Fibroblast of lung (primary cell): Measurements from ENCODE around the gene OVCH1. TPM values are rescaled to one million over a fixed set of nuclear protein-coding genes. Genes with fewer than 3 reads are reported as not detected.

ENCODE experiments used
- DNase-seq, 2 donors: peaks; one replicate each; pipeline versions ENCODE4 v3.0.0 to v3.0.0-alpha.2; 2010; ENCODE audit warnings: low read depth in 2 of 2
- H2AFZ ChIP-seq: 2 replicates; pipeline ENCODE4 v1.5.1; 2012; ENCODE audit warnings: low read length, control low read depth, inconsistent platforms
- H3K27ac ChIP-seq: 2 replicates; pipeline ENCODE4 v1.5.1; 2011; ENCODE audit warnings: low read length, control low read depth; ENCODE audit not compliant: insufficient read depth
- H3K27me3 ChIP-seq: 2 replicates; pipeline ENCODE4 v1.5.1; 2011; ENCODE audit warnings: mild to moderate bottlenecking, low read length; ENCODE audit not compliant: control insufficient read depth, insufficient read depth
- H3K36me3 ChIP-seq: 2 replicates; pipeline ENCODE4 v1.5.1; 2011; ENCODE audit warnings: low read length; ENCODE audit not compliant: control insufficient read depth, insufficient read depth
- H3K4me1 ChIP-seq: 2 replicates; pipeline ENCODE4 v1.5.1; 2011; ENCODE audit warnings: low read length; ENCODE audit not compliant: control insufficient read depth, insufficient read depth; ENCODE audit errors: extremely low read depth
- H3K4me2 ChIP-seq: 2 replicates; pipeline ENCODE4 v1.5.1; 2011; ENCODE audit warnings: low read length, control low read depth; ENCODE audit not compliant: insufficient read depth; ENCODE audit errors: extremely low read depth
- H3K4me3 ChIP-seq, 4 experiments: fragments of 200-600 bp in 1 of 4; sonication (generic) in 1 of 4; replicated peaks in 1 of 4; 2 replicates each; pipeline ENCODE4 v1.5.1; 2011 to 2016; ENCODE audit warnings: low read length in 4 of 4, low read depth in 3 of 4, mild to moderate bottlenecking in 3 of 4, control low read depth in 2 of 4, inconsistent platforms in 1 of 4, mixed read lengths in 1 of 4; ENCODE audit not compliant: insufficient read depth in 1 of 4; ENCODE audit errors: control extremely low read depth in 1 of 4
- H3K79me2 ChIP-seq: 2 replicates; pipeline ENCODE4 v1.5.1; 2012; ENCODE audit warnings: mild to moderate bottlenecking, low read length, inconsistent platforms; ENCODE audit not compliant: control insufficient read depth, insufficient read depth
- H3K9ac ChIP-seq: 2 replicates; pipeline ENCODE4 v1.5.1; 2011; ENCODE audit warnings: mild to moderate bottlenecking, low read length, control low read depth; ENCODE audit not compliant: insufficient read depth
- H3K9me3 ChIP-seq: 2 replicates; pipeline ENCODE4 v1.5.1; 2012; ENCODE audit warnings: low read depth, low read length; ENCODE audit not compliant: control insufficient read depth, insufficient read depth
- H4K20me1 ChIP-seq: 2 replicates; pipeline ENCODE4 v1.5.1; 2011; ENCODE audit warnings: low read length; ENCODE audit not compliant: control insufficient read depth, insufficient read depth; ENCODE audit errors: extremely low read depth
- EZH2 ChIP-seq: IDR thresholded peaks from 2 replicates; pipeline ENCODE4 v1.5.1; 2012; ENCODE audit warnings: low read length, control low read depth, mild to moderate bottlenecking; ENCODE audit errors: missing control alignments
- polyA plus RNA-seq, 2 donors: library from polyadenylated mRNA; depleted of rRNA in 1 of 2; stranded (reverse) in 1 of 2; unstranded in 1 of 2; fragments of >200 nt; gene quantifications; 2 replicates each; pipeline ENCODE4 v1.2.1, GENCODE V29; 2011 to 2012; ENCODE audit warnings: missing spikeins in 1 of 2
- total RNA-seq: library from RNA; depleted of rRNA; stranded (reverse); fragments of >200 nt; gene quantifications from 2 replicates; pipeline ENCODE4 v1.2.1, GENCODE V29; 2014
- TF ChIP-seq, protein P1 (sequence below), 2 donors: IDR thresholded peaks in 1 of 2; conservative IDR thresholded peaks in 1 of 2; 1 replicate in 1 of 2; 2 replicates in 1 of 2; pipeline ENCODE4 v1.5.1; 2011 to 2012; ENCODE audit warnings: low read length in 2 of 2, control low read depth in 1 of 2, inconsistent platforms in 1 of 2, low read depth in 1 of 2, mild to moderate bottlenecking in 1 of 2

Gene OVCH1
- total and polyA plus RNA-seq, 2 donors (not counting 1 experiment from before 2014, with no cell fraction given) = 0.06 to 1.2 TPM

DNA sequence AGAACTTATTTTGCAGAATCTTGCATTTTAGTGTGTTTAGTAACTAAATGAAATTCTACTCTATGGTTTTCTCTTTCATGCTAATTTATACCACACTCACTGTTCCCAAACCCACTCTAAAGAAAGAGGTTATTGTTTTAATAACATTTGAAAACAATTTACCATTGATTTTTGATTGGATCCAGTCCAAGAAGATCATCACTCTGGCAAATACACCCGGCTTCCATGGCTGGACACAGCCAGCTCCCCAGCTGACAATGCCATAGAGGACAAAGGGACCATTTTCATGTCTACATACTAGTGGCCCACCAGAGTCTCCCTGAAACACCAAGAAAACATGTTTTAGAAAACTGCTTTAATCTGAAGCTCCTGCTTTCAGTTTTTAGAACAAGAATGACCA lies 42.4 kb downstream of the OVCH1 start:
- Histone ChIP-seq H4K20me1 (no peaks in the 10 kb centered on the region), H3K9me3 (no peaks in the 10 kb centered on the region), H3K4me2 (no peak overlapping the region), H3K9ac (no peak overlapping the region), H3K4me1 (no peaks in the 10 kb centered on the region), H3K36me3 (no peaks in the 10 kb centered on the region), H2AFZ (no peak overlapping the region), H3K27ac (no peak overlapping the region), H3K4me3 (no peak overlapping the region), H3K79me2 (no peaks in the 10 kb centered on the region), H3K27me3 (no peaks in the 10 kb centered on the region)
- no peak for DNase-seq
- TF ChIP-seq EZH2 = no peak
- TF ChIP-seq, protein P1, sequence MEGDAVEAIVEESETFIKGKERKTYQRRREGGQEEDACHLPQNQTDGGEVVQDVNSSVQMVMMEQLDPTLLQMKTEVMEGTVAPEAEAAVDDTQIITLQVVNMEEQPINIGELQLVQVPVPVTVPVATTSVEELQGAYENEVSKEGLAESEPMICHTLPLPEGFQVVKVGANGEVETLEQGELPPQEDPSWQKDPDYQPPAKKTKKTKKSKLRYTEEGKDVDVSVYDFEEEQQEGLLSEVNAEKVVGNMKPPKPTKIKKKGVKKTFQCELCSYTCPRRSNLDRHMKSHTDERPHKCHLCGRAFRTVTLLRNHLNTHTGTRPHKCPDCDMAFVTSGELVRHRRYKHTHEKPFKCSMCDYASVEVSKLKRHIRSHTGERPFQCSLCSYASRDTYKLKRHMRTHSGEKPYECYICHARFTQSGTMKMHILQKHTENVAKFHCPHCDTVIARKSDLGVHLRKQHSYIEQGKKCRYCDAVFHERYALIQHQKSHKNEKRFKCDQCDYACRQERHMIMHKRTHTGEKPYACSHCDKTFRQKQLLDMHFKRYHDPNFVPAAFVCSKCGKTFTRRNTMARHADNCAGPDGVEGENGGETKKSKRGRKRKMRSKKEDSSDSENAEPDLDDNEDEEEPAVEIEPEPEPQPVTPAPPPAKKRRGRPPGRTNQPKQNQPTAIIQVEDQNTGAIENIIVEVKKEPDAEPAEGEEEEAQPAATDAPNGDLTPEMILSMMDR (conservative IDR thresholded peaks at IDR 0.05 in 1 of 2, IDR thresholded peaks at IDR 0.05 in 1 of 2; ENCODE audit: low read depth in 1 of 2, low read length in 2 of 2) = no peak

DNA sequence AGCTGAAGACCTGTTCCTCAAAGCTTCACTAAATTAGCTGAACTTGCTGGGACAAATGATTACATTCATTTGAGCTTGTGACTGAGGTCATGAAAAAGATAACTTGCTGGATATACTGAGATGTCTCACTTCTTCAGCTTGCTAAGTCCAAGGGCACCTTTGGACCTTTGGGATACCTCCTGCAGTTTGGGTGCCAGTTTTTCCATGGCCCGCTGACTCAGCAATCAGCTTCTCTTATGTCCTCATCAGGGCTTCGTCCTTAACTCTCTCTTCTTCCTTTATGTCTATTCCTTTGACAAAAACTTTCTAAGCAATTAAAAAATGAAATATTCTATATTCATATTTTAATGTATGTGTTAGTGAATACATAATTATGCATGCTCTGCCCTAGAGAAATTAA lies 45.6 kb downstream of the OVCH1 start:
- DNase-seq = no peak
- Histone ChIP-seq H3K4me3 (no peak overlapping the region), H3K4me2 (no peak overlapping the region), H2AFZ (no peak overlapping the region), H3K36me3 (no peaks in the 10 kb centered on the region), H3K4me1 (no peaks in the 10 kb centered on the region), H4K20me1 (no peaks in the 10 kb centered on the region), H3K27me3 (no peaks in the 10 kb centered on the region), H3K9ac (no peak overlapping the region), H3K9me3 (no peaks in the 10 kb centered on the region), H3K27ac (no peak overlapping the region), H3K79me2 (no peaks in the 10 kb centered on the region)
- TF ChIP-seq, protein P1 (conservative IDR thresholded peaks at IDR 0.05 in 1 of 2, IDR thresholded peaks at IDR 0.05 in 1 of 2; ENCODE audit: low read depth in 1 of 2, low read length in 2 of 2) = no peak
- no peak for TF ChIP-seq EZH2

DNA sequence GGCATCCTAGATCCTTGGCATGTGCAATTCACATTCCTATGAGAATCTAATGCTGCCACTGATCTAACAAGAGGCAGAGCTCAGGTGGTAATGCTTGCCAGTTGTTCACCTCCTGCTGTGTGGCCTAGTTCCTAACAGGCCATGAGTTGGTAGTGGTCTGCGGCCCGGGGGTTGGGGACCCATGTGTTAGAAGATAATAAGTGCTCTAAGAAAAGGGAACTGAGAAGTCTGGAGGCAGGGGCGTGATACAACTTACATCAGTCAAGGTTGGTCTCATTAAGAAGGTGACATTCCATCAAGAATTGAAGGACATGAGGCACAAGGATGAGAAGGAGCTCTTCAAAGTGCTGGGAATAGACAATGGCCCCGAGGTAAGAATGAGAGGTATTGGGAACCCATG lies 49.3 kb downstream of the OVCH1 start:
- H2AFZ ChIP-seq = no peak overlapping the region
- H3K27ac ChIP-seq = no peak overlapping the region
- no peak for DNase-seq

More for the DNA sequence above, 49.3 kb downstream of the OVCH1 start:
- Histone ChIP-seq H3K4me3 (no peak overlapping the region), H3K4me2 (no peak overlapping the region), H3K4me1 (no peaks in the 10 kb centered on the region), H3K27me3 (no peaks in the 10 kb centered on the region), H3K79me2 (no peaks in the 10 kb centered on the region), H3K9me3 (no peaks in the 10 kb centered on the region), H3K9ac (no peak overlapping the region), H4K20me1 (no peaks in the 10 kb centered on the region), H3K36me3 (no peaks in the 10 kb centered on the region)
- TF ChIP-seq EZH2 = no peak
- TF ChIP-seq, protein P1 (conservative IDR thresholded peaks at IDR 0.05 in 1 of 2, IDR thresholded peaks at IDR 0.05 in 1 of 2; ENCODE audit: low read depth in 1 of 2, low read length in 2 of 2) = no peak
